Measurements from ENCODE around the gene ZNF541. TPM values are rescaled to one million over a fixed set of nuclear protein-coding genes. Genes with fewer than 3 reads are reported as not detected.

The ZNF541 gene
- total and polyA plus RNA-seq, 2 donors (not counting 3 experiments of a cell fraction or from before 2014, with no cell fraction given) = 0.03 to 0.13 TPM

GRCh38 chr19:47529018-47529742, 43.8 kb downstream of the ZNF541 start:
- DNase-seq (ENCODE audit: low read depth, low spot score) (no peak), FAIRE-seq (no peak)
- BruUV-seq (replicated peaks) = no TSS peak
- H3K4me1 ChIP-seq (ENCODE audit: control insufficient read depth, extremely low read depth, insufficient read depth, low read length) = no peaks in the 10 kb centered on the region
- peaks cover 0 to 2% of the 10 kb centered on the region in 2 experiments for H3K27me3 ChIP-seq (ENCODE audit: control insufficient read depth in 2 of 2, insufficient read depth in 2 of 2, low read length in 2 of 2)
- no peak overlapping the region for H2AFZ ChIP-seq (ENCODE audit: low read depth, low read length)
- dilution Hi-C loops (cut with MboI; ENCODE audit: extremely low pct_ligation_motif_present, low sequenced_read_pairs) = no loop called here
- H3K27ac ChIP-seq (ENCODE audit: insufficient read depth, low read depth, low read length) = no peak overlapping the region
- POLR2A ChIA-PET = interaction anchor here (0.6 kb wide), 1 partner anchor 868 kb away, joined by 3 read pairs; the partner anchor contains the start of gene DACT3
- TF ChIP-seq GATA2 (IDR thresholded peaks at IDR 0.05; ENCODE audit: insufficient read depth, insufficient read length, low read depth, low read length) = no peak
- TF ChIP-seq MYC (IDR thresholded peaks at IDR 0.05; ENCODE audit: low read depth, low read length) = no peak
- TF ChIP-seq JUN (IDR thresholded peaks at IDR 0.05; ENCODE audit: borderline replicate concordance, insufficient read depth, insufficient read length, low read depth) = no peak
- no peak for TF ChIP-seq POLR2AphosphoS5 (IDR thresholded peaks at IDR 0.05; ENCODE audit: insufficient read depth, low read depth, low read length)
- TF ChIP-seq POLR2A (IDR thresholded peaks at IDR 0.05; ENCODE audit: low read depth, low read length) = no peak
- no peak for TF ChIP-seq CTCF (IDR thresholded peaks at IDR 0.05; ENCODE audit: extremely low read depth in 1 of 2, insufficient read depth in 1 of 2, low read depth in 1 of 2, low read length in 2 of 2)
- no peak for TF ChIP-seq MAX (IDR thresholded peaks at IDR 0.05; ENCODE audit: insufficient read depth, insufficient read length)
- no peak for TF ChIP-seq EZH2 (IDR thresholded peaks at IDR 0.05; ENCODE audit: borderline replicate concordance, low read depth, low read length, severe bottlenecking)
- no peak for TF ChIP-seq FOS (IDR thresholded peaks at IDR 0.05; ENCODE audit: borderline replicate concordance, insufficient read depth, low read length)
- H3K4me2 ChIP-seq (ENCODE audit: insufficient read depth, low read length) = no peak overlapping the region
- H3K4me3 ChIP-seq (replicated peaks in 1 of 3; ENCODE audit: insufficient read depth in 1 of 3, low read depth in 1 of 3, low read length in 3 of 3) = no peak overlapping the region
- H3K9me3 ChIP-seq (replicated peaks; ENCODE audit: control insufficient read depth, insufficient read depth, low read length) = no peaks in the 10 kb centered on the region
- CTCF ChIA-PET = interaction anchor here (0.7 to 2.0 kb wide), 3 partner anchors 12 to 170 kb away, joined by 3 to 7 read pairs (median 6); partner anchors contain the start of gene NAPA
- no peaks in the 10 kb centered on the region for H3K9me1 ChIP-seq (replicated peaks; ENCODE audit: control insufficient read depth, extremely low read depth, insufficient read depth, low read length)
- H3K79me2 ChIP-seq (ENCODE audit: control insufficient read depth, insufficient read depth, low read length) = no peaks in the 10 kb centered on the region
- H4K20me1 ChIP-seq (replicated peaks; ENCODE audit: control insufficient read depth, extremely low read depth, insufficient read depth, low read length) = no peaks in the 10 kb centered on the region
- H3K36me3 ChIP-seq (ENCODE audit: control insufficient read depth in 2 of 2, extremely low read depth in 1 of 2, insufficient read depth in 2 of 2, low read length in 2 of 2) = no peaks in the 10 kb centered on the region
- H3K9ac ChIP-seq (replicated peaks; ENCODE audit: extremely low read depth, insufficient read depth, low read length) = no peak overlapping the region
- intact Hi-C loops (cut with micrococcal nuclease) = no loop called here
